ENCODE measurements around the gene EVL. TPM values are rescaled to one million over a fixed set of nuclear protein-coding genes. Genes with fewer than 3 reads are reported as not detected.

Gene EVL
- total and polyA plus RNA-seq, 10 of the 15 experiments (the other 5 are each of a cell fraction or from before 2014, with no cell fraction given): 11.9 to 341 (median 89.8) TPM

GRCh38 chr14:100098171-100098570, 32.9 kb downstream of the EVL start:
- ChIA-PET RAD21 (ENCODE audit: unreplicated experiment) (no interaction called here), SMC1A (ENCODE audit: uncharacterized antibody, unreplicated experiment) (no interaction called here), POLR2A (interaction anchor here (0.6 kb wide), 1 partner anchor 16 kb away, joined by 3 read pairs; no protein-coding TSS in a partner anchor), CTCF (interaction anchor here (3.4 kb wide), 1 partner anchor 26 kb away, joined by 15 read pairs; no protein-coding TSS in a partner anchor)
- Histone ChIP-seq H3K27me3 (replicated peaks in 1 of 2; ENCODE audit: control insufficient read depth in 2 of 2, insufficient read depth in 2 of 2, low read length in 1 of 2) (no peaks in the 10 kb centered on the region), H3K9ac (ENCODE audit: control insufficient read depth, insufficient read depth, low read length) (no peak overlapping the region), H3K79me2 (ENCODE audit: control insufficient read depth, insufficient read depth, low read length) (no peaks in the 10 kb centered on the region), H2AFZ (ENCODE audit: control insufficient read depth, low read depth, low read length) (no peak overlapping the region), H4K20me1 (ENCODE audit: control insufficient read depth, insufficient read depth) (no peaks in the 10 kb centered on the region), H3K27ac (ENCODE audit: control insufficient read depth, insufficient read depth) (no peak overlapping the region), H3K4me2 (ENCODE audit: control insufficient read depth, insufficient read depth) (no peak overlapping the region), H3K4me1 (ENCODE audit: control insufficient read depth, insufficient read depth, low read length) (no peaks in the 10 kb centered on the region; the same call in 1 of the 2 replicates), H3K36me3 (ENCODE audit: control insufficient read depth in 2 of 2, insufficient read depth in 2 of 2, low read length in 1 of 2) (peaks cover 23 to 47% of the 10 kb centered on the region in 2 experiments), H3K9me3 (replicated peaks; ENCODE audit: control insufficient read depth, insufficient read depth, low read length) (no peaks in the 10 kb centered on the region), H3K4me3 (no peak overlapping the region)
- intact Hi-C loops (cut with micrococcal nuclease; ENCODE audit: unreplicated experiment): no loop called here
- TF ChIP-seq FOXM1 (IDR thresholded peaks at IDR 0.05; ENCODE audit: low read depth, low read length) (no peak), IRF3 (IDR thresholded peaks at IDR 0.05) (no peak), KAT2A (conservative IDR thresholded peaks at IDR 0.05; ENCODE audit: control insufficient read depth, low read depth, low read length) (no peak)
- in situ Hi-C loops (cut with MboI): no loop called here
- WGBS (ENCODE audit: insufficient coverage, insufficient replicate concordance, low lambda C conversion rate, missing lambda C conversion rate): 98% methylated on average over 8 of the region's 8 CpGs
- ATAC-seq (no peak), FAIRE-seq (no peak), DNase-seq (ENCODE audit: low read depth, low spot score) (no peak)
- TSS peak; percentile 34 for BruUV-seq (replicated peaks)

DNA sequence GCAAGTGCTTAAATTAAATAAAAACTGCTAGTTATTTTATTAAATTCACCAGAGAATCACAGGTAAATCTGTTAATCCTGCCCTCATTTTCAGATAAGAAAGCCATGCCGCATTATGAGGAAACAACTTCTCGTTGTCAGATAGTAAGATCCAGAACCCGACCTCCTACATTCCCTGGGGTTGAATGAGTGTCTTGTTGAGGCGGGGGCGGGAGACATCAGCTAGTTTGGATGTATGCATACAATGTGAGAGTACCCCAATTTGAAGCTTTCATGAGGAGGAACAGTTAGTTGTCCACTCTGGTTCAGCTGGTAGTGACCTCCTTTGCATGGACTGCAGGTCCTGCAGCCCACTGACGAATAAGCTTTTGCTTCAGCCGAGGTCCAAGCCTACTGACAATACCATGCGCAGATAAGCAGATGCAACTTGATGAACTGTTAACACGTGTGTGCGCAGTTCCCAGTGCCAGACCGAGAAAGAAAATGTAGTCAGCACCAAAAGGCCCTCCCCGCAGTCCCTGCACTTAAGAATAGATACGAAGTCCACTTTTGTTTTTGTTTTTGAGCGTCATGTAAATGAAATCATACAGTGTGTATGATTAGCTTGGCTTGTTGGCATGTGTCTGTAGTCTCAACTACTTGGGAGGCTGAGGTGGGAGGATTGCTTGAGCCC, 34.9 kb downstream of the EVL start:
- FAIRE-seq (no peak), DNase-seq (ENCODE audit: low read depth, low spot score) (no peak), ATAC-seq (no peak)
- 90% methylated on average over 14 of the region's 14 CpGs for WGBS (ENCODE audit: insufficient coverage, insufficient replicate concordance, low lambda C conversion rate, missing lambda C conversion rate)
- BruUV-seq (replicated peaks): no TSS peak
- no peak overlapping the region for H3K27ac ChIP-seq (ENCODE audit: control insufficient read depth, insufficient read depth)
- H3K4me1 ChIP-seq (ENCODE audit: control insufficient read depth, insufficient read depth, low read length): peaks cover 9% of the 10 kb centered on the region
- RAD21 ChIA-PET (ENCODE audit: unreplicated experiment): interaction anchor here (1.2 kb wide), 1 partner anchor 12 kb away, joined by 3 read pairs; no protein-coding TSS in a partner anchor
- POLR2A ChIA-PET: interaction anchor here (0.6 kb wide), 1 partner anchor 77 kb away, joined by 3 read pairs; no protein-coding TSS in a partner anchor
- no peaks in the 10 kb centered on the region for H3K79me2 ChIP-seq (ENCODE audit: control insufficient read depth, insufficient read depth, low read length)
- peaks cover 30 to 39% of the 10 kb centered on the region in 2 experiments for H3K36me3 ChIP-seq (ENCODE audit: control insufficient read depth in 2 of 2, insufficient read depth in 2 of 2, low read length in 1 of 2)
- no peak overlapping the region for H2AFZ ChIP-seq (ENCODE audit: control insufficient read depth, low read depth, low read length)
- CTCF ChIA-PET: interaction anchor here (1.0 to 1.2 kb wide), 2 partner anchors 29 to 118 kb away, joined by 5 to 11 read pairs; no protein-coding TSS in a partner anchor
- H3K27me3 ChIP-seq (replicated peaks in 1 of 2; ENCODE audit: control insufficient read depth in 2 of 2, insufficient read depth in 2 of 2, low read length in 1 of 2): no peaks in the 10 kb centered on the region
- TF ChIP-seq CHD1 (IDR thresholded peaks at IDR 0.05; ENCODE audit: low read depth, low read length): no peak
- H3K4me2 ChIP-seq (ENCODE audit: control insufficient read depth, insufficient read depth): no peak overlapping the region
- no peaks in the 10 kb centered on the region for H3K9me3 ChIP-seq (replicated peaks; ENCODE audit: control insufficient read depth, insufficient read depth, low read length)
- in situ Hi-C loops (cut with MboI): no loop called here
- H3K9ac ChIP-seq (ENCODE audit: control insufficient read depth, insufficient read depth, low read length): no peak overlapping the region
- H4K20me1 ChIP-seq (ENCODE audit: control insufficient read depth, insufficient read depth): no peaks in the 10 kb centered on the region
- intact Hi-C loops (cut with micrococcal nuclease; ENCODE audit: unreplicated experiment): no loop called here
- no peak overlapping the region for H3K4me3 ChIP-seq
- SMC1A ChIA-PET (ENCODE audit: uncharacterized antibody, unreplicated experiment): interaction anchor here (0.6 to 1.3 kb wide), 5 partner anchors 18 to 75 kb away, joined by 3 to 5 read pairs (median 3); no protein-coding TSS in a partner anchor

All from GM12878 (cell line).